GM21381 (cell line): ENCODE data around the gene TSPAN15.
"Not testable (repeated sequence)": the region's sequence is repeated elsewhere in the genome, so short reads cannot be mapped to it uniquely, and the experiment has no call there.

ENCODE experiments used
- ATAC-seq: cut with Tn5 transposase; IDR thresholded peaks from one replicate; pipeline ENCODE4 v1.9.1; 2021; ENCODE audit warnings: mild to moderate bottlenecking, moderate library complexity; ENCODE audit not compliant: unreplicated experiment

Gene TSPAN15

DNA sequence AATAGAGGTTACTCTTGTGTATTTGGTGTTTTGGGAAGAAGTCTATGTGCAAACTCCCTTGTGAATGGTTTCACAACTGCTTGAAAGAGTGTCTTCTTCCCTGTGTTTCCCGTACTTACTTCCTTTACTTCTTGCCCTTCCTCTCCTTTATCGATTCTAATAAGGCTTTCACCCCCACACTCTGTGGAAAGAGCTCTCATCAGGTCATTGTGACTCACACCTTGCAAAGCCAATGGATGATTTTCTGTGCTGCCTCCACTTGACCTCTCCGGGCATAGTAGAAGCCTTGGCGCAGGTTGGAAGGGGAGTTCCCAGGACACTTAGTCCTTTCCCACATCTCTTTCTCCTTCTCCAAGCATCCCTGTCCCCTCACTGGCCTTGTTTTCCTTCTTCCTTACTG, 6.2 kb upstream of the TSPAN15 start:
- ATAC-seq, result no peak

DNA sequence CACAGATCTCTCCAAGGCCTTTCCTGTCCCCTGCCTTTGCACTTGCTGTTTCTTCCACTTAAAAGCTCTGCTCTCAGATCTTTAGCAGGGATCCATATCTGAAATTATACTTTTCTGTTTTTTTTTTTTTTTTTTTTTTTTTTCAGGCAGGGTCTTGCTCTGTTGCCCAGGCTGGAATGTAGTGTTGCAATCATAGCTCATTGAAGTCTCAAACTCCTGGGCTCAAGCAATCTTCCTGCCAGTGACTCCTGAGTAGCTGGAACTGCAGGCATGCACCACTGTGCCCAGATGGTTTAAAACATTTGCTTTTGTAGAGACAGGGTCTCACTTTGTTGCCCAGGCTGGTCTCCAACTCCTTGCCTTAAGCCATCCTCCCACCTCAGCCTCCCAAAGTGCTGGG, 5.0 kb upstream of the TSPAN15 start:
- ATAC-seq, result no peak

DNA sequence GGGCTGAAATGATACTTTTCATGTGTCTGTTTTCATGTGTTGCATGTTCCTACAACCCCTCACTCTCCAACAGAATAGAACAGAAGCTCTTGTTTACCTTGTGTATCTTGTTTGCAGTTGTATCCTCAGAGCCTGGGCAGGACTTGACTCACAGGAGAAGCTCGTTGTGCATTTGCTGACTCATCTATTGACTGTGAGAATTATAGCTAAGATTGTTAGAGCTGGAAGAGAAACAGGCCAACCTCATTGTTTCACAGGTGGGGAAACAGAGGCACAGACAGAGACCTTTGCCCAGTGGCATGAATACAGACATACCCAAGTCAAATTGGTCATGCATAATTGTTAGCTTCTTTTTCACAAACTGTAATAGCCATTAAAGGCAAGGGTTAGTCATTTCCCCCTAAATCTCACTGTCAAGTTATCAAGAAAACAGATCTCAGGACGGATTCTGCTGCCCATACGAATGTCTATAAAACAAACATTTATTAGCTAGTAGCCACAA, 4.6 kb upstream of the TSPAN15 start:
- ATAC-seq, result no peak

DNA sequence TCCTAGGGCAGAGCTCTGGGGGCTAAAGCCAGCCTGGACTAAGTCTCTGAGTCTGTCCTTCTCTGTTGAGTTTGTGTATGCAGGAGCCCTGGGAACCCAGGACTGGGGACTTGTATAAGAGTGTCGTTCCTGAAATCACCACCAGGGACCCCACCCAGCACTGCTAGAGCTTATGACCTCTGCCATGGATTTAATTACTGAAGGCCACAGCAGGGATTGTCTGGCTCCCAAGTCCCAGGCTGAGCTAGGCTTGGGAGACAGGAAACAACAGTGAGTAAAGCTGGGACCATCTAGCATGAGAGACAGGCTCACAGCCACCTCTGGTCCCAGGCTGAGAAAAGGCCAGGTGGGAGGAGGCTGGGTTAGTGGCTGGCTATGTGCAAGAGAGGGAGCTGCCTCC, 1.4 kb upstream of the TSPAN15 start:
- ATAC-seq, result no peak

DNA sequence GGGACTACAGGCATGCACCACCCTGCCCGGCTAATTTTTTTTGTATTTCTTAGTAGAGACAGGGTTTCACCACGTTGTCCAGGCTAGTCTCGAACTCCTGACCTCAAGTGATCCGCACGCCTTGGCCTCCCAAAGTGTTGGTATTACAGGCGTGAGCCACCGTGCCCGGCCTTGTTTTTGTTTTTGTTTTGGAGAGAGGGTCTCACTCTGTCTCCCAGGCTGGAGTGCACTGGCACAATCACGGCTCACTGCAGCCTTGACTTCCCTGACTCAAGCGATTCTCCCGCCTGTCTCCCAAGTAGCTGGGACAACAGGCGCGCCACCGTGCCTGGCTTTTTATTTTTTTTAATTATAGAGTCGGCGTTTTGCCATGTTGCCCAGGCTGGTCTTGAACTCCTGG, 870 bp upstream of the TSPAN15 start:
- ATAC-seq, result not testable (repeated sequence)

DNA sequence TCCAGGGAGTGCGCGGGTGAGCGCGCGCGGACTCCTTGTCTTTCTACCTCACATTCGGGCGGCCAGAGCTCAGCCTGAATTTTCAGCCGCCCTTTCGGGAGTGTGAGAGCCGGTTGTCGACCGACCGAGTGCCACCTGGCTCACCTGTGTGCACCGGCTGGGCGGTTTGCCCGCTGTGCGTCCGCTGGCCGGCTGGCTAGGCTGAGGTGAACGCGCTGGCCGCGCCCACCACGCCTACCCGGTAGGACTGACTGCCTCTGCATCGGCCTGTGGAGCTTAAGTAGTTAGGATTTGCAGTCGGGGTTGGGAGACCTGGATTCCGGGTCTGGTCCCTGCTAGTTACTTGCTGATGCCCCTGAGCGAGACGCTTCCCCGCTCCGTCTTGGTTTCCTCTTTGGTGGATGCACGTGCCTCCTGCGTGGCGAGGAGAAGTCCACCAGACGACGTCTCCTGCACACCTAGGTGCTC, 553 bp downstream of the TSPAN15 start:
- ATAC-seq, result no peak

DNA sequence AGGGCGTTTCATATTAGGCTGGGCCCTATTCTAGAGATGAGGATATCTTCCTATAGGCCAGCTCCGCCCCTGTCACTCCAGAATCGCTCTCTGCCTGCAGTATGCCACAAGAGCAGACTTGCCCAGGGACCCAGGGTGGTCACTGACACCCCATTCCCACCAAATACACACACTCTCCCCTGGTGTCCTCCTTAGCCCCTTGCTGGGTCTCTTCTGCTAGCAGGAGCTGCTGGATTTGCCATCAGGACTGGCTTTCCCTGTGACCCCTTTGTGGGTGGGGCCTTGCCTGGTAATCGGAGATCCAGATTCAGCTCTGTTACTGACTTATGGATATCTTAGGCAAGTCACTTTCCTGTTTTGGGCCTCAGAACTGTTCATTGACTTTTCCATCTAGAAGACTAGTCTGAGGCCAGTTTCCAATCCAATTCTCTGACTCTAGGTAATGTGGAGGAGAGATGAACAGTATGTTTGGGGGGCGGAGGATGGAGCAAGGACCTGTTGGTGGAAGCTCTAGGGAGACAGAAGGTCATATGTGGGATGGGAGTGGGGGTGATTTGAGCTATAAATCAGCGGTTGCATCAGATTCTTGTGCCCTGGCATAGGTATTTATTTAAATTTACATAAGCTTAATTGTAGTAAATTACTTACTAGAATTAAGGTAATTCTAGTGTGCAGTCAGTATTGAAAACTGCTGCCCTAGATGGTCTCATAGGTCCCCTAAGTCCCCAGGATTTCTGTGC, 1.6 kb downstream of the TSPAN15 start:
- ATAC-seq, result no peak

DNA sequence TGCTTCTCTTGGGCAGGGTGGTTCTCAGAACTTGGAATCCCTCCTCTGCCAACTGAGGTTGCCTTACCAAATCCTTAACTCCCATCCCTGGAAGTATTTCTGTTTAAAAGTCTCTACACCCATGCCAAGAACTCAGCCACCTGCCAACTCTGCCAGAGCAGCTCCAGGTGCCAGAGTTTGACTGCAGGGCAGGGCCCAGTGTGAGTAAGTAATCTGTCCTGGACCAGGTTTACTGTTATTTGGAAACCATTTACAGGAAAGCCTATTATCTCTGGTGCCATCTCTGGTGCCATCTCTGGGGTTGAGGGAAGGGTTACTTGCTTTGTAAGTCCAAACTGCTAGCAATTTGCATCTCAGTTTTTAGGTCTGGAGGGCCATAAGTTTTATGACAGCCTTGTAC, 2.5 kb downstream of the TSPAN15 start:
- ATAC-seq, result no peak

DNA sequence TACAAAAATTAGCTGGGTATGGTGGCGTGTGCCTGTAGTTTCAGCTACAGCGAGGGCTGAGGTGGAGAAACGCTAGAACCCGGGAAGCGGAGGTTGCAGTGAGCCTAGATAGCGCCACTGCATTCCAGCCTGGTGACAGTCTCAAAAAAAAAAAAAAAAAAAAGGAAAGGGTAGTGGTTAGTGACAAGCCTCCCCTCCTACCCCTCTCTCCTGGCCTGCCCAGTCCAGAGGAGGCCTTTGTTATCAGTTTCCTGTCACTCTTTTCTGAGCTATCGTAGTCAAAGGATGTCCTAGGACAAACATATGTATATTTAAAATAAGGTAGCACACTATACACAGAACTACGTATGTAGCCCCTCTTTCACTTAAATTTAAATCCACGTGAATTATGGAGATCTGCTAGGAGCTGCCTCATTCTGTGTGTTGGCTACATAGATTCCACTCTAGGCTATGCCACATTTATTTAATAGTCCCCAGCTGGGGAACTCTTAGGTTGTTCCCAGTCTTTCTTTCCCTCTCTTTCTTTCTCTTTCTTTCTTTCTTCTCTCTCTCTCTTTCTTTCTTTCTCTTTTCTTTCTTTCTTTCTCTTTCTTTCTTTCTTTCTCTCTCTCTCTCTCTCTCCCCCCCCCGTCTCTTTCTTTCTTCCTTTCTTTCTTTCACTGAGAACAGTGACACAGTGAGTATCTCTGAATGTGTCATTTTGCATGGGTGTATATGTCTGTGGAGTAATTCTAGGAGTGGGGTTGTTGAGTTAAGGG, 3.9 kb downstream of the TSPAN15 start:
- no peak for ATAC-seq

DNA sequence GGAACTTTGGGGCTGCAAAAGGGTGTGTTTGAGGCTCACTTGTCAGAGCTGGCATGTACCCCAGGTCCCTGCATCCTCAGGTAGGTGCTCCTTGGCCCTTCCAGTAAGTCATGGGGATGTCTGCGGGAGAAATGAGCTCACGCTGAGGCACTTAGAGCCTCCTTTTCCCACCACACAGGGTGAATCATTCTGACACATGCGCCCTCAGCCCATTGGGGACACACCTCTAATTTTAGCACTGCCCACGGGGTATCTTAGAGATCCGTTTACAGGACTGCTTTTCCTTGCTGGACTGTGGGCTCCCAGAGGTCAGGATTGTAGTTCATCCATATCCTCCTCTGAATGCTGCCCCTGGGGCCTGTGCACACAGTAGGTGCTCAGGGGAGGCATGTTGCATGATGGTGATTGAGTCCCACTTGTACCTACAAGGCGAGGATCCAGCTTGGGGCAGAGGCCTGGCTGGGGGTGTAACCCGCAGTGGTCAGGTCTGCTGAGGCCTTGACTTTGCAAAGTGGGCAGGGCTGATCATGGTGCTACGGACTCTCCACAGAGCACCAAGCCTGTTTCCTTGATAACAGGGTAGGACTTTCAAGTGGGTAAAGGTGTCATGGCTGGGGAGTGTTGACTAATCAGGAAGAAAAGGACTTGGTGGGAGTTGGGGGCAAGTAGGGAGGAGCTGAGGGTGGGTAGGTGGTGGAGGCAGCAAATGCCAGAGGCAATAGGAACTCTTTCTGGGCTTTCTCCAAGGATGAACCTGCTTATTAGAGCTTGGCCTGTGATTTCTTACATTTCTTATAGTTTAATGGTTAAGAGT, 5.8 kb downstream of the TSPAN15 start:
- ATAC-seq, result no peak

DNA sequence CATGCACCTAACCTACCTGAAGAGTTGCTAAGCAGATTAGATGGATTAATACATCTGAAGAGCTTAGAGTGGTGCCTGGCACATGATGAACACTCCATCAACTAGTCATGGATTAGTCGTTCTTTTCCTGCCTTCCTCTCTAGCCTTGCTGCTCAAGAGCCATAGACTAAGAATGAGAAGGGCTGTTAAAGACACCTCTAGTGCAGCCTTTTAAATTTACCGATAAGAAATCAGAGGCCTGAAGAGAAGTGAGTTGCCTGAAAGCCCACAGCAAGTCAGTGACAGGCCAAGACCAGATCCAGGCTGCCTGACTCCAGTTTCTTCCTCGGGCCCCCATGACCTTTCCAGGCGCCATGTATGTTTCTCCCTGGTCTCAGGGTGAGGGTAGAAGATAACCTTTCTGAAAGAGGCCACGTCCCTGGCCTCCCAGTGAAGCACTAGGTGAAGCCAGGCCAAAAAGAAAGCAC, 6.5 kb downstream of the TSPAN15 start:
- no peak for ATAC-seq

DNA sequence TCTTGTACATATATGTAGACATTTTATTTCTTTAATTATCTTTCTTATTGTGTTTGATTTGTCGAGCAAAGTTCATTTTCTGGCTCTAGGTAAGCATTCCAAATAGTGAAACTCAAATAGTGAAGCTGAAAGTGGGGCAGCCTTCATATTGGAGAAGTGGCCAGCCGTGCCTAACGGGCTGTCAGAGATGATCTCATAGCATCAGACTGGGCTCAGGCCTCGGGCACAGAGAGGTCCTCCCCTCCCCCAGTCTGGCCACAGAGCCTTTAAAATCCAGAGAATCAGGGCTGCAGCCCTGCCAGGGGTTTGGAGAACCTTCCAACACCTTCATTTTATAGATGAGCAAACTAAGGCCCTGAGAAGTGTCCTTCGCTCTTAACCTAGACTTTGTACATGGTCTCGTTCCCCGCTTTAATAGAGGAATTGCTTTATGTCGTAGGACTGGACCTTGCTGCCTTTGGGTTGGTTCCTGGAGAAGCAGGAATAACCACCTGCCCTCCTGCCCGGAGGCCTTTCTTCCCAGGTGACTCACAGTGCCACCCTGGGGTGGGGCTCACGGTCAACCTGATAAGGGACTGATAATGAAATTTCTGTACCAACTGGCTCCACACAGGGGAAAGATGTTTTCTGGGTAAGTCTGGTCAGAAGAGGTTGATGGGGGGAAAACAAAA, 7.3 kb downstream of the TSPAN15 start:
- no peak for ATAC-seq

DNA sequence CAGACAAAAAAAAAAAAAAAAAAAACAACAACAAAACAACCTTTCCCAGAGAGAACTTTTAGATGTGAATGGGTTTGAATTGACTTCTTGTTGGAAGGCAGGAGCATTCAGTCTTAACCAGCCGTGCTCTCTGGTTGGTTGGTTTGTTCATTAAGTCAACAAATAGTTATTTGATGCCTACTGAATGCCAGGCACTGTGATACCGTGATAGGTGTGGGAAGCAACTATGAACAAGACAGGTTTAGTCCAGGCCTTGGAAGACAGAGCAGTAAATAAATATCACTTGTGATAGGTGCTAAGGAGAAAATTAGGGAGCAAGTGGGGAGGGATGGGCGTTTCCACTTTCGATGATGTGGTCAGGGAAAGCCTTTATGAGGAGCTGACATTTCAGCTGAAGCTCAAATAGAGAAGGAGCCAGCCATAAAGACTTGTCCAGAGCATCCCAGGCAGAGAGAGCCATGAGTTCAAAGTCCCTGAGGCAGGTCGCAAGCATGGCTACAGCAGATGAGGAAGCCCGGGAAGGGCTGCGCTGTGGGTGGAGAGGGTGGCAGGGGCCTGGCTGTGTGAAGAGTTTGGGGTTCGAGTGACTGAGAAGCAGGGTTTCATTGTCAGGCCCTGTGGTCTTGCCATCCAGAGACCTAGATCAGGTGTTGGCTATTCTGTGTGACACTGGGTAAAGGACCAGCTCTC, 8.0 kb downstream of the TSPAN15 start:
- ATAC-seq, result no peak

DNA sequence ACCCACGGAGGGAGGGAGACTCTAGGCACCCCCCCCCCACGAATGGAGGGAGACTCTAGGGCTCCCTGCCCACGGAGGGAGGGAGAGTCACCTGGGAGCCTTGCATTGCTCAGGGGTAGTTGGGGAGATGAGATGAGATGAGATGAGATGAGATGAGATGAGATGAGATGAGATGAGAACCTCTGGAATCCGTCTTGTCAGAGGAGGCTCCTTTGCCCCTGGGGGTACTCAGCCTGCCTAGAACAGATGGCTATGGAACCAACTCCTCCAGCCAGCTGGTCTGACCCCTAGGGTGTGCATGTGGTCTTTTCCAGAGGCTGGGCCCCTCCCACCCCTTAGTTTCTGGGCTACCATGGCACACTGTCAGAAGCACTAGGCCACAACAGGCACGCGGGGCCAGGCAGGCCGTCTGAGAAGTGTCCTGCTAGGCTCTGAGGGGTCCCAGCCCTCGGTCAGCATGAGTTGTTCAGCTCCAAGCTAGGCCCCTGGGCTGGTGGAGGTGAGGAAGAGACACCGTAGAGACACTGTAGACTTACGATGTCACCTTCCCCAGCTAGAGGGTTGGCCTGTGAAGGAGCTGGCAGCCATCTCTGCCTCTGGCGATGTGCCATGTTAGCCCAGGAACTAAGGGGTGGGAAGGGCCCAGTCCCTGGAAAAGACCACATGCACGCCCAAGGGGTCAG, 8.8 kb downstream of the TSPAN15 start:
- ATAC-seq, result no peak

DNA sequence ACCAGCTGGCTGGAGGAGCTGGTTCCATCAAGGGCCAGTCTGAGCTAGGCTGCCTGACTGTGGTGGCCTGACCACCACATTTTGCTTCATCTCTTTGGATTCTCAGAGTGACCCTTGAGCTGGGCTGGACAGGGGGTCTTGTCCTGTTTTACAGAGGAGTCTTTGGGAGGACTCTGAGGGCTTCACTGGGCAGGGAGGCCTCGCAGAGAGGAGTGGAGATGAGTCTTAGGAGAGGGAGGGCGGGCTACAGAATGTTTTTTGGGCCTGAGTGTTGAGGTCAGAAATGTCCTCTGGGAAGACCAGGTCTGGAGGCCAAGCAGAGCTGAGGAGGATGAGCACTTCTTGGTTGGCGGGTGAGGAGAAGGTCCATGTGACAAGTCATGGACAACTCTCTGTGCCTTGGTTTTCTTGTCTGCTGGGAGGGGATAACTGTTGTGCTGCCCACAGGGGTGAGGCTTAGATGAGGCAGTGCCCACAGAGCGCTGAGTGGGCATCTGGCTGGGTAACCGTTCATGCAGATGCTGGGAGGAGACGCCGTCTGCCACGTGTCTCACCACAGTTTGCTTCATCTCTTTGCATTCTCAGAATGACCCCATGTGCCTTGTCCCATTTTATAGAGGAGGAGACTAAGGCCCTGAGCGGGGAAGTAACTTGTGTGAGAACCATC, 9.4 kb downstream of the TSPAN15 start:
- ATAC-seq, result no peak

DNA sequence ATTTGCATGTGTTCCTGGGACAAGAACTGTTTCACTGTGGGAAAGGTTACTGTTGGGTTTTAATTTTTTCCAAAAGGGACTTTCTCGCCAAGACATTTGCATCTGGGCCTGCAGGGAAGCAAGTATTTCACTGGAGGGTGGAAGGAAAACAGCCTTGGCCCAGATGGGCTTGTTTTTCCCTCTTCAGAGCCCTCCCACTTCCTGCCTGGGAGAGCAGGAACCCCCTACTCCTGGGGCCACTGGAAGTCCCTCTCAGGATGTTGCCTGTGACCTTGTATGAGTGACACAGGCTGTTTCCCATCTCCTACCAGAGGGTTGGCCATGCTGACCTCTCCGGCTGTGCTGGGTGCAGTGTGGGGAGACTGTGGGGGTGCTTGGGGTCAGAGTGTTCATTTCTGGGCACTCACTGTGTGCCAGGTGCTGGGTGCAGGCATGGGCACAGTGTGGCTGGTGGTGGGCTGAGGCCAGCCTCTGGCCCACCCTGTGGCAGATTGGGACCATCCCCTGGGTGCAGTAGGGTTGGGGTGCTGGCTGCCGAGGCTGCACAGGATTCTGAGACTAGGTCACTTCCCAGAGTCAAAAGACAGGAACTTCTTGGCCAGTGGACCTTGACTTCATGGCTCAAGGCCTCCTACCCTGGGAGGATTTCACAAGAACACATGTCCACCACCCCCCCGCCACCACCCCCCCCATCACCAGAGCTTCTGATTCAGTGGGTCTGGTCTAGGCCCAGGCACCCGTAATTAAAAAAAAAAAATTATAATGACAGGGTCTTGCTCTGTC, 10.2 kb downstream of the TSPAN15 start:
- no peak for ATAC-seq

DNA sequence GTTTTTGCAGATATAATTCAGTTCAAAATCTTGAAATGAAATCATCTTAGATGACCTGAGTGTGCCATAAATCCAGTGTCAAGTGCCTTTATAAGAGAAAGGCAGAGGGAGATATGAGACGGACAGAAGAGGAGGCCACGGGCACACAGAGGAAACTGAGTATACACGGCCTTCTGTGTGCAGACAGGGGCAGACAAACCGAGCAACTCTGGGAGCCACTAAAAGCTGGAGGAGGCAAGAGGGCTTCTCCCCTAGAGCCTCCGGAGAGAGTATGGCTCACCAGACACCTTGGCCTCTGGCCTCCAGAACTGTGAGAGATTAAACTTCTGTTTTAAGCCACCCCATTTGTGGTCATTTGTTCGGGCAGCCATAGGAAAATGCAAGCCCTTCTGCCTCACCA, 12.6 kb downstream of the TSPAN15 start:
- ATAC-seq, result no peak

DNA sequence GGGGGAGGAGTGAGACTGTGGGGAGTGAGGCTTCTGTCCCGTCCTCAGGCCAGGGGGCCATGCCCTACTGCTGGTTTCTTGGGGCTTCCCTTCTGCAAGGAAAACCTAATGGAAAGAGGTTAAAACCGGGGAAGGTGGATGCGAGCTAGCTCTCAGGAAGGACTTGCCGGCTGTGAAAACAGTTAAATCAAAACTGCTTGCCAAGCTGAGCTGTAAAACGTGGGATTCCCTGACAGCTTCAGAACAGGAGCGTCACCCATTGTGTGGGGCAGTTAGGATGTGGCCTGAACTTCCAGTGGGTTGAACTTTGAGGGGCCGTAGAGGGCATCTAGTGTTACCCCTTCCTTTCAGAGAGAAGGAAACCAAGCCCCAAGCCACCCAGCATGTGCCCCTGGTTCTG, 13.1 kb downstream of the TSPAN15 start:
- ATAC-seq, result no peak
